Spleen (tissue), 11 donors: ENCODE results near the gene ARL5A. TPM values are rescaled to one million over a fixed set of nuclear protein-coding genes. Genes with fewer than 3 reads are reported as not detected.
A peak's percentile ranks its signal among the peaks of the same experiment; 100 is the strongest.

Source experiments
- DNase-seq: peaks from one replicate; pipeline ENCODE4 v3.0.0-alpha.2; 2020
- H3K27ac ChIP-seq, 8 donors: fragments of 200-600 bp; sonication (generic) in 7 of 8; 1 replicate in 4 of 8; 2 replicates in 4 of 8; pipeline versions ENCODE4 v1.5.0 to v1.8.0; 2016 to 2021; ENCODE audit warnings: inconsistent platforms in 4 of 8, mild to moderate bottlenecking in 4 of 8, moderate library complexity in 1 of 8
- H3K27me3 ChIP-seq, 7 donors: fragments of 200-600 bp; sonication (generic) in 6 of 7; replicated peaks in 1 of 7; 1 replicate in 4 of 7; 2 replicates in 3 of 7; pipeline versions ENCODE4 v1.5.0 to v1.8.0; 2016 to 2021; ENCODE audit warnings: inconsistent platforms in 3 of 7, mild to moderate bottlenecking in 1 of 7
- H3K36me3 ChIP-seq, 6 donors: fragments of 200-600 bp; sonication (generic) in 5 of 6; 1 replicate in 4 of 6; 2 replicates in 2 of 6; pipeline versions ENCODE4 v1.5.0 to v1.8.0; 2016 to 2021; ENCODE audit warnings: inconsistent platforms in 2 of 6
- H3K4me1 ChIP-seq, 6 donors: fragments of 200-600 bp; sonication (generic) in 5 of 6; 1 replicate in 3 of 6; 2 replicates in 3 of 6; pipeline versions ENCODE4 v1.5.0 to v1.8.0; 2016 to 2021; ENCODE audit warnings: inconsistent platforms in 3 of 6
- H3K4me3 ChIP-seq, 8 donors: fragments of 200-600 bp; sonication (generic) in 7 of 8; 1 replicate in 4 of 8; 2 replicates in 4 of 8; pipeline versions ENCODE4 v1.5.0 to v1.8.0; 2016 to 2021; ENCODE audit warnings: inconsistent platforms in 4 of 8, mild to moderate bottlenecking in 4 of 8, moderate library complexity in 2 of 8
- H3K9me3 ChIP-seq, 8 donors: fragments of 200-600 bp; sonication (generic) in 7 of 8; 1 replicate in 4 of 8; 2 replicates in 4 of 8; pipeline versions ENCODE4 v1.5.0 to v1.8.0; 2016 to 2021; ENCODE audit warnings: inconsistent platforms in 4 of 8
- CTCF ChIP-seq, 11 experiments: fragments of 200-600 bp in 7 of 11; fragments of 450-650 bp in 4 of 11; sonication (generic) in 4 of 11; IDR thresholded peaks in 8 of 11; conservative IDR thresholded peaks in 3 of 11; 1 replicate in 7 of 11; 2 replicates in 4 of 11; pipeline versions ENCODE4 v1.4.0 to v1.8.0; 2016 to 2021; ENCODE audit warnings: antibody characterized with exemption in 11 of 11, inconsistent platforms in 4 of 11, mild to moderate bottlenecking in 1 of 11
- POLR2A ChIP-seq, 3 donors: fragments of 450-650 bp; IDR thresholded peaks; one replicate each; pipeline ENCODE4 v1.5.1; 2017; ENCODE audit warnings: antibody characterized with exemption in 3 of 3, mild to moderate bottlenecking in 1 of 3
- POLR2AphosphoS5 ChIP-seq, 3 donors: sonication (generic); formaldehyde crosslinking; IDR thresholded peaks; one replicate each; pipeline ENCODE4 v1.5.1; 2017; ENCODE audit warnings: antibody characterized with exemption in 3 of 3
- WGBS, 5 donors: extraction: QIAGEN DNeasy Blood & Tissue Kit in 3 of 5; methylation state at CpG; one replicate each; pipeline versions ENCODE4 v1.1.5 to v1.1.7; 2013 to 2018; 5-methylcytosine and 5-hydroxymethylcytosine counted together
- intact Hi-C: fragments of 100-400 bp; cut with DNase I; formaldehyde crosslinking; loops from one replicate; pipeline ENCODE4 v1.15.0; 2023; ENCODE audit warnings: low total_unique reads
- polyA plus RNA-seq, 3 donors: library from polyadenylated mRNA; stranded (reverse); fragments of 200-250 nt; gene quantifications; one replicate each; pipeline ENCODE4 v1.2.1, GENCODE V29; 2013
- total RNA-seq, 7 donors: library from RNA; depleted of rRNA in 3 of 7; stranded (reverse); fragments of >200 nt in 3 of 7; fragmentation: NEBNext Ultra II Directional in 4 of 7; extraction: Animal tissue kit (Norgen Biotek cat#: 25700) in 4 of 7; gene quantifications; one replicate each; pipeline versions ENCODE4 v1.1.0 to v1.2.1, GENCODE V29; 2016 to 2021
- donor health status: healthy with polysubstance abuse.
- donor health status: DM: no; HTN: no; CAD: no; lungs with moderate emphysema.
- donor health status: DM: no; HTN: no; CAD: no.
- donor health status: Bipolar disorder and iron deficiency.
- donor health status: healthy.
- donor health status: DM: no; HTN: no; CAD: no.
- donor health status: DM: yes; HTN: yes; CAD: no.

ARL5A gene
- total and polyA plus RNA-seq, 10 donors, result 9.5 to 89.9 (median 46.4) TPM

DNA sequence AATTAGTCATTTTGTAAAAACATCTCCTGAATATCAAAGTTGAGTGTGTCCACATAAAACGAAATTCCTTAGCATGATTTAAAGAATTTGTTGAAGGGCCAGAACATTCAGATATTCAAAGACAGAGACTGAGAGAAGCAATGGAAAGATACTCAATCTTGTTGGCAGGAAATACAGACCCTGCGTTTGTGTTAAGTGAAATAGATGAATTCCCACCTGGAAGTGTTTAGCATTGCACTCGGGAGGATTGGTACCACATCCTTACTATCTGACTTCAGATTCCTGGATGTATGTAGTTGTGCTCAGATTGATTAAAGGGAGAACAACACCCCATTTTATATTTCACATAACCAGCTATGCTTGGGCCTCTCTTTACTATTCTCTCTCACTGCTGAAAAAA is 9.7 kb upstream of the ARL5A start:
- no peak for DNase-seq
- Histone ChIP-seq H3K9me3 (no peaks in the 10 kb centered on the region), H3K4me3 (no peak overlapping the region), H3K4me1 (peaks cover 0 to 15% (median 0%) of the 10 kb centered on the region in 6 donors), H3K27ac (no peak overlapping the region), H3K27me3 (no peaks in the 10 kb centered on the region), H3K36me3 (no peaks in the 10 kb centered on the region)
- WGBS, 5 donors, result 73 to 91% (median 85%) methylated on average over 3 of the region's 3 CpGs
- no peak for TF ChIP-seq POLR2AphosphoS5 (IDR thresholded peaks at IDR 0.05)
- TF ChIP-seq POLR2A (IDR thresholded peaks at IDR 0.05), result no peak
- TF ChIP-seq CTCF (IDR thresholded peaks at IDR 0.05 in 8 of 11, conservative IDR thresholded peaks at IDR 0.05 in 3 of 11), result no peak
- intact Hi-C loops, result no loop called here

DNA sequence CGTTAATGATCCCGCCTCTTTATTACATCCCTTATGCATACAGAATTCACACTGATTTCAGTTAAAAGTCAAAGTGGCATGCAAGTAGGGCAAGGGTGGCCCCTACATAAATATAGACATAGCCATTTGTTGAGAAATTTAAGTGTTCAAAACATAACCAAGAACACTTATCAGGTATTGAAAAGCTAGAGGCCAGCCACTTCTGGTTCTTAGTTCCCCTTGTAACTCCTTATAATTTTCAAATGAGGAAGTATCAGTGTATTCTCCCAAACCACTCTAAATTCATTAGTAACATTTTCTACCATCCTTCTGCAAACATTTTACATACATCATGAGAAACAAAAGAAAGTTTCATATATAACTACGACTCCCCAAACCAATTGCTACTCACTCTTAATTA is 5.8 kb upstream of the ARL5A start:
- no peaks in the 10 kb centered on the region for H3K27me3 ChIP-seq
- intact Hi-C loops, result no loop called here
- H3K9me3 ChIP-seq, result no peaks in the 10 kb centered on the region
- DNase-seq, result no peak
- H3K36me3 ChIP-seq, result no peaks in the 10 kb centered on the region
- peaks cover 0 to 13% (median 2%) of the 10 kb centered on the region in 6 donors for H3K4me1 ChIP-seq
- 78 to 85% (median 81%) methylated on average over 3 of the region's 3 CpGs for WGBS, 5 donors
- no peak overlapping the region for H3K27ac ChIP-seq
- no peak overlapping the region for H3K4me3 ChIP-seq
- TF ChIP-seq POLR2A (IDR thresholded peaks at IDR 0.05), result no peak

- WGBS, 5 donors, result 95 to 98% (median 97%) methylated on average over 2 of the region's 2 CpGs
- Histone ChIP-seq H3K4me3 (no peak overlapping the region), H3K4me1 (peaks cover 2 to 38% (median 22%) of the 10 kb centered on the region in 6 donors), H3K9me3 (no peaks in the 10 kb centered on the region), H3K27me3 (no peaks in the 10 kb centered on the region), H3K27ac (no peak overlapping the region), H3K36me3 (no peaks in the 10 kb centered on the region)
- TF ChIP-seq POLR2A (IDR thresholded peaks at IDR 0.05) (no peak), CTCF (IDR thresholded peaks at IDR 0.05 in 8 of 11, conservative IDR thresholded peaks at IDR 0.05 in 3 of 11) (no peak), POLR2AphosphoS5 (IDR thresholded peaks at IDR 0.05) (no peak)
- intact Hi-C loops, result no loop called here
- DNase-seq, result no peak
Observed at GRCh38 chr2:151830961-151831360, 2.7 kb upstream of the ARL5A start.

DNA sequence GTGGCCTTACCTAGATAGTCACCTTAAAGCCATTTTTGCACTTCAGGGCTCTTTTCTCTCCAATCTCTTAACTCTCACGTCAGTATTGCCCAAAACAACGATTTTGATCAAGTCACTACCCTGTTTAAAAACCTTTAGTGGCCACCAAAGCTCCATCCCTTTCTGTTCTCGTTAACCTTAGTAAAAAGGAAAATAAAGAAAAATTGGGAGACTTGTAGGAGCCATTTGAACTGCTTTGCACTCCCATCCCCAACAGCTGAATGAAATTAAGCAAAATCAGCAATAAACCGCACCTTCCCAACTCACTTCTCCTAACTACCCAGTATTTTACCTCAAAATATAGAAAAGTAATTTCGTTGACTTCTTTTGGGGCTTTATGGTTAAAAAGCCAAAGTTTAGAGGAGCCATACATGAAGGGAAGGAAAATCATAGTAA is 686 bp upstream of the ARL5A start:
- H3K36me3 ChIP-seq, result no peaks in the 10 kb centered on the region
- H3K4me3 ChIP-seq, result peak overlapping the region in 7 of 8 donors; percentile 69 to 93 (median 88)
- DNase-seq, result no peak
- 82 to 88% (median 86%) methylated on average over 5 of the region's 5 CpGs for WGBS, 5 donors
- peak overlapping the region; percentile 81 to 94 (median 87) for H3K27ac ChIP-seq
- H3K27me3 ChIP-seq, result no peaks in the 10 kb centered on the region
- peaks cover 13 to 50% (median 42%) of the 10 kb centered on the region in 6 donors for H3K4me1 ChIP-seq
- intact Hi-C loops, result no loop called here
- no peak for TF ChIP-seq POLR2A (IDR thresholded peaks at IDR 0.05)
- no peak for TF ChIP-seq CTCF (IDR thresholded peaks at IDR 0.05 in 8 of 11, conservative IDR thresholded peaks at IDR 0.05 in 3 of 11)
- TF ChIP-seq POLR2AphosphoS5 (IDR thresholded peaks at IDR 0.05), result no peak
- H3K9me3 ChIP-seq, result no peaks in the 10 kb centered on the region
